Left cardiac atrium (tissue), 4 donors: Measurements from ENCODE around the gene HCN3. TPM values are rescaled to one million over a fixed set of nuclear protein-coding genes. Genes with fewer than 3 reads are reported as not detected.
A peak's percentile ranks its signal among the peaks of the same experiment; 100 is the strongest.

Source experiments
- ATAC-seq, 2 donors: fragments of 200-7000 bp; cut with Tn5 transposase; one replicate each; pipeline ENCODE4 v1.9.1; 2020; ENCODE audit warnings: mild to moderate bottlenecking in 2 of 2, moderate library complexity in 2 of 2
- DNase-seq: peaks from one replicate; pipeline ENCODE4 v3.0.0-alpha.2; 2020
- intact Hi-C, 2 donors: fragments of 100-400 bp; cut with DNase I; formaldehyde crosslinking; loops; one replicate each; pipeline versions ENCODE4 v1.14.1 to v1.15.1; 2022 to 2023
- total RNA-seq, 2 donors: library from RNA; stranded (reverse); fragmentation: NEBNext Ultra II Directional; extraction: Animal tissue kit (Norgen Biotek cat#: 25700); gene quantifications; one replicate each; pipeline ENCODE4 v1.2.1, GENCODE V29; 2021
- donor health status: DM: no; HTN: yes; CAD: no.
- donor health status: DM: no; HTN: yes; CAD: no; lungs with severe emphysema.
- donor health status: DM: yes; HTN: yes; CAD: no.
- donor health status: Dilated cardiomyopathy.

HCN3 gene
- total RNA-seq, 2 donors from 2014 or later = 0.76 to 1.6 TPM

GRCh38 chr1:155251566-155251965, 25.7 kb upstream of the HCN3 start:
- ATAC-seq (no peak), DNase-seq (no peak)
- intact Hi-C loops = loop anchor here (5.0 kb wide), 2 partner anchors 71 to 341 kb away; partner anchors contain the start of gene RUSC1 (in 1 of the 2)

GRCh38 chr1:155253208-155253607, 24.1 kb upstream of the HCN3 start:
- intact Hi-C loops = loop anchor here (5.0 kb wide), 2 partner anchors 69 to 339 kb away; partner anchors contain the start of gene RUSC1 (in 1 of the 2)
- ATAC-seq = no peak
- DNase-seq = no peak

GRCh38 chr1:155253797-155254196, 23.5 kb upstream of the HCN3 start:
- intact Hi-C loops = loop anchor here (5.0 kb wide), 2 partner anchors 69 to 339 kb away; partner anchors contain the start of gene RUSC1 (in 1 of the 2)
- no peak for DNase-seq
- no peak for ATAC-seq

GRCh38 chr1:155254228-155254713, 23.0 kb upstream of the HCN3 start:
- ATAC-seq (no peak), DNase-seq (no peak)
- intact Hi-C loops = loop anchor here (5.0 kb wide), 2 partner anchors 68 to 338 kb away; partner anchors contain the start of gene RUSC1 (in 1 of the 2)

GRCh38 chr1:155254714-155255242, 22.5 kb upstream of the HCN3 start:
- intact Hi-C loops = loop anchor here (5.0 kb wide), 2 partner anchors 68 to 338 kb away; partner anchors contain the start of gene RUSC1 (in 1 of the 2)
- ATAC-seq (peak; percentile 13 to 17), DNase-seq (peak; percentile 45)

GRCh38 chr1:155255243-155256007, 21.8 kb upstream of the HCN3 start, which contains the start of gene ENTREP3:
TSS of gene ENTREP3 (minus strand) at chr1:155255483. CDS start at chr1:155254877, 606 bp downstream.
- ATAC-seq = peak; percentile 92 to 94
- DNase-seq = peak; percentile 92
- intact Hi-C loops = no loop called here

GRCh38 chr1:155256058-155256852, 21.0 kb upstream of the HCN3 start:
- DNase-seq (no peak), ATAC-seq (peak; percentile 0 to 7)
- intact Hi-C loops = no loop called here

- no peak for DNase-seq
- ATAC-seq = no peak
- intact Hi-C loops = no loop called here
These were observed 17.0 kb upstream of the HCN3 start for GRCh38 chr1:155260276-155260675.

- ATAC-seq = no peak
- intact Hi-C loops = no loop called here
- no peak for DNase-seq
These were observed 15.8 kb upstream of the HCN3 start for GRCh38 chr1:155261493-155261851.

- intact Hi-C loops = no loop called here
- ATAC-seq (peak; percentile 98 to 99), DNase-seq (peak; percentile 97)
These were observed 15.2 kb upstream of the HCN3 start, which contains the start of gene SCAMP3 for GRCh38 chr1:155261852-155262673. TSS of gene SCAMP3 (minus strand) at chr1:155262360. CDS start at chr1:155262151, 209 bp downstream.

- no peak for ATAC-seq
- intact Hi-C loops = no loop called here
- DNase-seq = no peak
These were observed 14.2 kb upstream of the HCN3 start for GRCh38 chr1:155263067-155263466.

- DNase-seq (no peak), ATAC-seq (no peak)
- intact Hi-C loops = no loop called here
These were observed 10.7 kb upstream of the HCN3 start for GRCh38 chr1:155266553-155266952.

- ATAC-seq (no peak), DNase-seq (no peak)
- intact Hi-C loops = no loop called here
These were observed 9.9 kb upstream of the HCN3 start for GRCh38 chr1:155267373-155267772.

GRCh38 chr1:155268630-155269029, 8.6 kb upstream of the HCN3 start:
- ATAC-seq (no peak), DNase-seq (no peak)
- intact Hi-C loops = no loop called here

- DNase-seq (no peak), ATAC-seq (no peak)
- intact Hi-C loops = no loop called here
These were observed 7.9 kb upstream of the HCN3 start for GRCh38 chr1:155269381-155269780.

- peak; percentile 49 to 51 for ATAC-seq
- intact Hi-C loops = loop anchor here in 1 of 2 donors (2.0 kb wide), 1 partner anchor 36 kb away; the partner anchor contains the start of gene FDPS
- no peak for DNase-seq
These were observed 4.6 kb upstream of the HCN3 start for GRCh38 chr1:155272466-155273342.
